GM21390 (cell line): ENCODE results near the gene TGIF2.
"Not testable (repeated sequence)": the region's sequence is repeated elsewhere in the genome, so short reads cannot be mapped to it uniquely, and the experiment has no call there.

ENCODE experiments used
- ATAC-seq: cut with Tn5 transposase; IDR thresholded peaks from one replicate; pipeline ENCODE4 v1.9.1; 2021; ENCODE audit not compliant: unreplicated experiment

The TGIF2 gene

GRCh38 chr20:36576081-36576445, 2.7 kb downstream of the TGIF2 start:
- ATAC-seq: no peak

GRCh38 chr20:36578356-36579041, 5.1 kb downstream of the TGIF2 start:
- no peak for ATAC-seq

DNA sequence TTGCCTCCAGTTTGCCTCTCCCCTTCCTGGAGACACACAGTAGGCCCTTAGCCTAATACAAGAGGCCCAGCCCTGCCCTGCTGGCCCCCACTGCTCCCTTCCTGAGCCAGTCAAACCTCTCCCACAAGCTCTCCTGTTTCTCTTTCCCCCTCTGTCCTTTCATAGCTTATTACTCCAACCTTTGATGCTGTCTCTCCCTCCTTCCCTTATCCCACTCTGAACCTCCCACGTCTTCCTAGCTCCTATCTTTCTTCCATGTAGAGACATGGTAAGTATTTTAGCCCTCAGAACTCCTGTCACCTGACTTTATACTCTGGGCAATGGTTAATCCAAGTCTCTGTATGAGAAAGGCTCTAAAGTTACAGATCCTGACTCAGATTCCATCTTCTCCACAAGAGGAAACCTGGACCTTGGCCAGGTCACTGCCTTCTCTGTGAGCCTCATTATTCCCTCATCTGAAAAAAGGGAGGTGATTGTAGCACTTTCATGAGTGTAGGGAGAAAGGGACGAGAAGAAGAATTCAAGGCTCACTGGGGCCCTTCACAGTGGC, 6.7 kb downstream of the TGIF2 start:
- ATAC-seq: no peak

DNA sequence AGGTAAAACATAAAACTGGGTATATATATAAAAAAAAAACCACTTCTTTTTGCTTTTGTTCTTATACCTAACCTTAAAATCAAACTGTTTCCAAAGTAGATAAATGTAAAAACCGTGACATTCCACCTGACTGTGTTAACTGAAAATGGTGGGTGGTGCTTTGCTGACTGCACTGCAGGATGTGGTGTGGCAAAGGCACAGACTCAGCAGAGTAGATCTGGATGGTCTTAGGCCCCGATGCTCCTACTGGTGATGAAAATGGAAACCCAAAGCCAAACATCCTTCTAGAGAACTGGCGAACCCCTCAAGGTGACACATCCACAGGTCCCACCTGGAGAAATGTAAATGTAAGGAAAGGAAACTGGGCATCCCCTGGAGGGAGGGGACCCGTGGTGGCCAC, 8.9 kb downstream of the TGIF2 start:
- no peak for ATAC-seq

DNA sequence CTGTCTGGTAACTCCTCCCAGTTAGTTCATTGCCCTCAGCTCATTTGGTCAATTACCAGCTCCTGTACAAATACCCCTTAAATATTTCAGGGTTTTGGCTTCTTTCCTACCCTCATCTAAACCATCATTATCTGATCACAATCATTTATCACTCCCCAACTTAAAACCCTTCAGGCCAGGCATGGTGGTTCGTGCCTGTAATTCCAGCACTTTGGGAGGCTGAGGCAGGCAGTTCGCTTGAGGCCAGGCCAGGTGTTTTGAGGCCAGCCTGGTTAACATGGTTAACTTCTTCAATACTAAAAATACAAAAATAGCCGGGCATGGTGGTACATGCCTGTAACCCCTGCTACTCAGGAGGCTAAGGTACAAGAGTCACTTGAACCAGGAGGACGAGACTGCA, 9.4 kb downstream of the TGIF2 start:
- no peak for ATAC-seq

GRCh38 chr20:36584018-36584481, 10.7 kb downstream of the TGIF2 start:
- ATAC-seq: no peak

DNA sequence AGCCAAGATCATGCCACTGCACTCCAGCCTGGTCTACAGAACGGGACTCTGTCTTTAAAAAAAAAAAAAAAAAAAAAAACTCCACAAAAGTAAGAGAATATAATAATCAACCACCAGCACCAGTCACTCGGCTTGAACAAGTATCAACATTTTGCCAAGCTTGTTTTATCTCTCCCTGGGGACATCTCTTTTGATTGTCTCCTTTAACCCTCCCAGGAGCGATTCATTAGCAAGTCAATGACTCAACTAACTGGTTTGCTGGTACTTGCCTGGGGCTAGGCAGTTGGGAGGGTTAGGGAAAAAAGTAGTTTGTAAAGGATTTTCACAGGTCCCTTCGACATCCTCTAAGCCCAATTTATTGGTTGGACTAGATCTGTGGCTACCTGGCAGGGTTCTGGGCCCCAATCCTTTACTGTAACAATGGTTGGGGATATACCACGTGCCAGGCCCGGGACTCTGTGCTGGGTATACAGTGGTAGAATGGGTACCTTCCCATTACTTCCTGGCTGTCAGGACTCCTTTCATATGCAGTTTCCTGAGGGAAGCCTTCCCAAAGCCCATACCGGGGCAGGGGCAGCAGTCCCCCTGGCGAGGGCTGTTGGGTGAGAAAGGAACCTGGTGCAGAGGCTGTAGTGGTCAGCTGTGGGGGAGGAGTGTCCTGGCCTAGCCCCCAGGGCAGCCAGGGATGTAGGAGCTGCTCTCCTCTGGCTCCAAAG, 12.2 kb downstream of the TGIF2 start:
- no peak for ATAC-seq

DNA sequence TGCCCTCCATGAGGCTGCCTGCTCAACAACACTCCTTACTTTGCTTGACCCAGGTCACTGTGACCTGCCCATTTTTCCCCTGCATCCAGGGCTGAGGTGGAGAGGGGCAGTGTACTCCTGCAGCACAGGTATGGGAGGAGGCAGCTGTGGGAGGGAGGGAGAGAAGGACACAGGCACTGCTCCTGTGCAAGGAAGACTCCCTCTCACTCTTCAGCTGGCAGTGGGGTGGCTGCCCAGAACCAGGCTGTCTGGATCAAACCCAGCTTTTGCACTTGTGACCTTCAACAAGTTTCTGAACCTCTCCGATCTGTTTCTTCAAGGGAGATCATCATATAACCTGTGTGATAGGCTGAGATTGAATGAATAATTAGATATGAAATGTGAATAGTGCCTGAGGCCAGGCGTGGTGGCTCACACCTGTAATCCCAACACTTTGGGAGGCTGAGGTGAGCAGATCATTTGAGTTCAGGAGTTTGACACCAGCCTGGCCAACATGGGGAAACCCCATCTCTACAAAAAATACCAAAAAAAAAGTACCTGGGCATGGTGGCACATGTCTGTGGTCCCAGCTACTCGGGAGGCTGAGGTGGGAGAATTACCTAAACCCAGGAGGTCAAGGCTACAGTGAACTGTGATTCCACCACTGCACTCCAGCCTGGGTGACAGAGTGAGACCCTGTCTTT, 14.1 kb downstream of the TGIF2 start:
- ATAC-seq: no peak

DNA sequence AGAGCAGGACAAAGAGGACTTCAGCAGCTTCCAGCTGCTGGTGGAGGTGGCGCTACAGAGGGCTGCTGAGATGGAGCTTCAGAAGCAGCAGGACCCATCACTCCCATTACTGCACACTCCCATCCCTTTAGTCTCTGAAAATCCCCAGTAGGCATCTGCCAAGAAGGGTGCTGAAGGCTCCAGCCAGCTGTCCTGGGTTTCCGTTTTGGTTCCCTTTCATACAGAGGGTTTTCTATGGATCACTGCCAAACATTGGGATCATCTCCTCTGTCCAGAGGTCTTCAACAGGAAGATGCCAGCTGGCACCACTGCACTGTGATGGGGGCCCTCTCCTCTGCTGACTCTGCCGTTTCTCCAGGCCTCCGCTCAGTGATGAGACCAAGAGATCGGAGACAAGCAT, 17.9 kb downstream of the TGIF2 start:
- no peak for ATAC-seq

DNA sequence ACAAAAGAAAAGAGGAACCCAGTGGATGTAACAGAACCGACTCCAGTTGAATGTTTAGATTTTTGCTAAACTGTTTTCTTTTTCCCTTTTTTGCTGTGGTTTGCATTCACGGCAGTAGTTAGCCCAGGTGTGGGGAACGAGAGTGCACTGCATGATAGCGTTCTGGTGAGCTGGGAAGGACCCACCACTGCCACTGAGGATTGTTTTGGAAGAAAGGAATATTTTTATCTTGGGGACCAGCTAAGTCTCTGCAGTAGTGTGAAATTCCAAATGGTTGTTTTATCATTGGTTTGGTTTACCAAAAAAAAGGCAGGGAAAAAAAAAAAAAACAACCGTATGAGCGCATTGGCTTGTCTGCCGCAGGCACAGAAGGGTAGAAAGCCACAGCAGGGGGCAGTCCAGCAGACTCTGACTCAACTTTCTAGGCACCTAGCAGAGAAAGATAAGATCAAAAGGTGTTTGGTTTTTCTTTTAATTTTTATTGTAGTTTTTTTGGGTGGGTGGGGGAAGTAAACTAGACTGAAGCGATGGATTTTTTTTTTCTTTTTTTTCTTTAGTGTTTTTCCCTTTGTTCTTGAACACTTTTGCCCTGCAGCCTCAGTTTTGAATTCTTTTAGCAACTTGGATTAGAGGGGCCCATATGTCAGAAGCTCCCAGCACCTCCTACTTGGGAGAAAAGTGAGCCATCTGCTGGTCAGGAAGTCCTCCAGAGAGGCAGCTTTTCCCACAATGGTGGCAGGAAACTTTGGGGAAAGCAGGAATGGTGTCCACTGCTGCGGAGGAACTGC, 18.7 kb downstream of the TGIF2 start:
- ATAC-seq: no peak

DNA sequence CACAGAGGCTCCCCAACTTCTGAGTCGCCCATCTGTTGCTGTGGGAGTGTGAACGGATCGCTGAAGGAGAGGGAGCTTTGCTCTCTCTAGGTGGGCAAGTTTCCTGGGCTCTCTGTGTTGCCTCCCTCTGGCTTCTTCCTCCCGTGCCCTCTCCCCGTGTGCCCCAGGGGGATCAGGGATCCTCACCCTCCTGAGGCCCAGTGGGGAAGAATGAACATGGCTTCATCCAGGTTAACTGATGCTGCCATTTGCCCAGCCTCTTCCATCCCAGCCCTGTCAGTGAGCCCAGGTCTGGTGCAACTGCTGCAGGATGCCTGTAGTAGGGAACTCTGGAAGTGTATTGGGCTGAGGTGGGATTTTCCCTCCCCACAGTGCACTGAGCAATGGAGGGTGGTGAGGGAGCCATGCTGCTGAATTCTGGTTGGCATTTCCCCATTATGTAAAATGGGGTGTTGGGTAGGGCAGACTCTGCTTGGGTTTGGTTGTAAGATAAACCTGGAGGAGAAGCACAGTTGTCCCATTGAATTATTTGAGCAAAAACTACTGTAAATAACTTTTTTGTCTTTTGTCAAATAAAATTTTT, 20.0 kb downstream of the TGIF2 start:
- no peak for ATAC-seq

- no peak for ATAC-seq
Observed at GRCh38 chr20:36599912-36600345, 26.5 kb downstream of the TGIF2 start.

DNA sequence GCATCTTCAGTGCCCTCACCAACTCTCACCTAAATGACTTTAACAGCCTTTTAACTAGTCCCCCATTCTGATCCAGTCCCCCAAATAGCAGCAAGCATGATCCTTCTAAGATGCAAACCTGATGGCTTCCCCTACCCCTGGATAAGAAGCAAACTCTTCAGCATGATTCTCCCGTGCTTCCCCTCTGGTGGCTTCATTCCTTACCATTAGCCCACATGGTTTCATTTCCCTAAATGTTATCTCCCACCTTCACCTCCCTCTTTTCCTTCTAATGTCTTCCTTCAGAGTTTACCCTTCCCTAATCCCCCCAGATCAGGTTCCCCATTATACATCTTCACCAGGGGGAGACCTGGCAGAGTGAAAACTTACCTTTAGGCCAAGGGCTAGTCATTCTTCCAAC, 28.1 kb downstream of the TGIF2 start:
- no peak for ATAC-seq

GRCh38 chr20:36604952-36605398, 31.6 kb downstream of the TGIF2 start:
- peak; percentile 31 for ATAC-seq

DNA sequence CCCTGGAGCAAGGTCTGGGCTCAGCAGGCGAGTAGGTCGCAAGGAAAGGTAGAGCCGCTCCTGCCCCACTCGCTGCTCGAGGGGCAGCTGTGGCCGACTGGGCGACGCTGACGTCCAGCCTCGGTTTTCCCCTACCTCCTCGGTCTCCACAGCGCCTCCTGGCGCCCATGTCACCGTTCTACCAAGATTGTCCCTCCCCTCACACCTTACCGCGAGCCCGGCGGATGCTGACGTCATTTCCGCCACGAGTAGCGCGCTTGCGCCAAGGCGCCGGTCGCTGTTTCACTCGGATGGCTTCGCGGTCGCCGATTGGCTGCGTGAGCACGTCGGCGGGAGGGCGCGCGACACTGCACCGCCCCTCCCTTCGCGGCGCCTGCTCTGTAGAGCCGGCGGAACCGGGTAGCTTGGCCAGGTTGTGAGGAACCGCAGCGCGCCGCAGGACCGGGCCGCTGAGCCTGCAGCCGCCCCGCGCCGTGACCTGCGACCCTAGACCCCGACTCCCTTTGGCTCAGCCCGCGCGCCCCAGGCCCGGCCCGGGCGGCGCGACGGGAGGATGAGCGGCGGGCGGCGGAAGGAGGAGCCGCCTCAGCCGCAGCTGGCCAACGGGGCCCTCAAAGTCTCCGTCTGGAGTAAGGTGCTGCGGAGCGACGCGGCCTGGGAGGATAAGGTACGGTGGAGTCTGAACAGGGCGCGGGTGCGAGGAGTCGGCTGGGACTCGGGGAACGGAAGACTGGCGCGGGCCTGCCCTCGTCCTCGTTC, 32.2 kb downstream of the TGIF2 start, which contains the start of gene RAB5IF:
TSS of gene RAB5IF (plus strand) at position 381 of the 759 bp plus-strand sequence. CDS start at position 554, 173 bp downstream.
- ATAC-seq: peak; percentile 79

GRCh38 chr20:36606158-36607066, 33.0 kb downstream of the TGIF2 start:
- no peak for ATAC-seq

- no peak for ATAC-seq
Observed at GRCh38 chr20:36607586-36608387, 34.4 kb downstream of the TGIF2 start.

DNA sequence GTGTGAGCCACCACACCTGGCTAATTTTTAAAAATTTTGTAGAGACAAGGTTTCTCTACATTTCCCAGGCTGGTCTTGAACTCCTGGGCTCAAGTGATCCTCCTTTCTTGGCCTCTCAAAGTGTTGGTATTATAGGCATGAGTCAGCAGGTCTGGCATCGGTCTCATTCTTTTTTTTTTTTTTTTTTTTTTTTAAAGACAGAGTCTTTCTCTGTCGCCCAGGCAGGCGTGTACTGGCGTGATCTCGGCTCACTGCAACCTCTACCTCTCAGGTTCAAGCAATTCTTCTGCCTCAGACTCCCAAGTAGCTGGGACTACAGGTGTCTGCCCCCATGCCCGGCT, 35.0 kb downstream of the TGIF2 start:
- ATAC-seq: not testable (repeated sequence)
